Measurements from ENCODE around the gene SLX9. TPM values are rescaled to one million over a fixed set of nuclear protein-coding genes. Genes with fewer than 3 reads are reported as not detected.
A peak's percentile ranks its signal among the peaks of the same experiment; 100 is the strongest.

SLX9 gene
- total RNA-seq, 1 donor from 2014 or later, result 30.4 TPM

DNA sequence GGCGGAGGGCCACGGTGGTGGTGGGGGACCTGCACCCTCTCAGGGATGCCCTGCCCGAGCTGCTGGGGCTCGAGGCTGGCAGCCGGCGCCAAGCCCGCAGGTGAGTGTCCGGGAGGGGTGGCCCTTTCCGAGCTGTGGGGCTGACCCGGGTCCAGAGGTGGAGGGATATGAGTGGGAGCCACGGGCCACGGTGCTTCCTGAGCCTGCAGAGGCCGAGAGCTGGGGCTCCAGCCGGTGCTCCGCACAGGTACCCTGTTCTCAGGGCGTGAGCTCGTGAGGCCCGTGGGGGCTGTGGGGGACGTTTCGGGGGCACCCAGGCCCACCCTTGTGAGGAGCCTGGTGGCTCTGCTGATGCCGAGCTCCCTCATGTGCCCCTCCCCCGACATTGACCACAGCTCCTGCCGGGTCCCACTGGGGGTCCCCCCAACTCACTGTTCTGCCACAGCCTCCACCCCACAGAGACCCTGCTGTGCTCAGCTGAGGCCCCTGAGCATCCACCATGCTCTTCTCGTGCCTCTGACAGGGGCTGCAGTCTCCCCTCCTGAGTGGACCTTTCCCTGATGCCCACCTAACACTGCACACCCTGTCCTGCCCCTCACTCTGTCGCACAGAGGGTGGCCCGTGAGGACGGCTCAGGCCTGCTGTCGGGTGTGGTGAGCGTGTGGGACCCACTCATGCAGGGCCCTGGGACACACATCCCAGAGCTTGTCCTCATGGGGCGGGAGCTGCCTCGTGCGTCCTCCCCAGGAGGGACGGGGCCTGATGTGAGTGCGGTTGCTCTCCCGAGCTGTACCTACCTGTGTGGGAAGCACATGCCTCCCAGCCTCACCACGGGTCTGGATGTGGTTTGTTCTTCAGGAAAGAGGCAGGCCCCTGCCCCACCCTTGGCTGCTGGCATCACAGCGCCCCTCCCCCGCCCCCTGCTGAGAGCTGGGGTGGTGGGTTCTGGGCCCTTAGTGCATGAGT is 27.5 kb downstream of the SLX9 start:
- Mint-ChIP-seq H3K9me3 (ENCODE audit: unreplicated experiment) (no peaks in the 10 kb centered on the region), H3K27me3 (ENCODE audit: unreplicated experiment) (no peaks in the 10 kb centered on the region), H3K27ac (ENCODE audit: unreplicated experiment) (no peak overlapping the region), H3K36me3 (ENCODE audit: unreplicated experiment) (peaks cover 14% of the 10 kb centered on the region), H3K4me1 (ENCODE audit: unreplicated experiment) (peaks cover 81% of the 10 kb centered on the region), H3K4me3 (ENCODE audit: unreplicated experiment) (no peak overlapping the region)
- DNase-seq (ENCODE audit: extremely low spot score, unreplicated experiment), result no peak
- no peak for TF ChIP-seq CTCF (IDR thresholded peaks at IDR 0.05)

GRCh38 chr21:44969066-44969670 is 29.3 kb downstream of the SLX9 start:
- Mint-ChIP-seq H3K4me3 (ENCODE audit: unreplicated experiment) (peak overlapping the region; percentile 1), H3K27me3 (ENCODE audit: unreplicated experiment) (no peaks in the 10 kb centered on the region)

DNA sequence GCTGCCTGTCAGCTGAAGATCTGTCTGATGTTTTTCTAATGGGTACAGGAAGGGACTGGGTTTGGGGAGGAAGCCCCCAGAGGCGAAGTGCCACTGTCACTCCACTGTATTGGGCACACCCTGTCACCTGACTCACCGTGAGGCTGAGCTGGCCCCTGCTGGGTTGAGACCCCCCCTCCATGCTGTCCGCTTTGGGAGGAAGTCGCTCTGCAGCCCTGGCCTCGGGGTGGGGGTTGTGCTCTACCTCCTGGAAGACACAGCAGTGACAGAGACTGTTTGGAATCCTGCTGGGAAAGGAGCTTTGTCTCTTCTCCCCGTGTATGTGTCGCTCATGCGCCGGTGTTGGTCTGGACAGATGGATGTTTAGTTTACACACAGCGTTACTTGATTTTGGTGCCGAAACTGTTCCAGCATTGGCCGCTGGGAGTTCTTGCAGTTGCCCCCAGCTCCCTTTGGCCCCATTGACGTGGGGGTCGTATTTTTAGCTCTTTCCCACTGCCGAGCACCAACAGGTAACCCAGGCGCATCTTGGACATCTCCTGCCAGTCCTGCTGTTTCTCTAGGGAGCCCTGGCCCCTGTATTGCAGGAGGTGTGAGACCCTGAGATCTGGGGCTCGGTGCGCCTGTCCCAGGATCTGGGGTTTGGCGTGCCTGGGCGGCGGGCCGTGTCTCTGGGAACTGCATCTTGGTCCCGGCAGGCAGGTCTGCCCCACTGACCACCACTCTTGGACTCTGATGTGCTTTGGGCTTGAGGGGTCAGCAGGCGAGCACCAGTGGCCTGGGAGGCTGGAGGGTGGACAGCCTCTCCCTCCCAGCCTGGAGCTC is 30.3 kb downstream of the SLX9 start:
- TF ChIP-seq CTCF (IDR thresholded peaks at IDR 0.05), result no peak
- peaks cover 67% of the 10 kb centered on the region for H3K4me1 Mint-ChIP-seq (ENCODE audit: unreplicated experiment)
- peaks cover 9% of the 10 kb centered on the region for H3K36me3 Mint-ChIP-seq (ENCODE audit: unreplicated experiment)
- H3K27me3 Mint-ChIP-seq (ENCODE audit: unreplicated experiment), result no peaks in the 10 kb centered on the region
- H3K4me3 Mint-ChIP-seq (ENCODE audit: unreplicated experiment), result no peak overlapping the region
- H3K27ac Mint-ChIP-seq (ENCODE audit: unreplicated experiment), result peak overlapping the region; percentile 95
- H3K9me3 Mint-ChIP-seq (ENCODE audit: unreplicated experiment), result no peaks in the 10 kb centered on the region
- DNase-seq (ENCODE audit: extremely low spot score, unreplicated experiment), result no peak

More at GRCh38 chr21:44969066-44969670, 29.3 kb downstream of the SLX9 start:
- TF ChIP-seq CTCF (IDR thresholded peaks at IDR 0.05), result no peak
- Mint-ChIP-seq H3K27ac (ENCODE audit: unreplicated experiment) (peak overlapping the region; percentile 95), H3K36me3 (ENCODE audit: unreplicated experiment) (peaks cover 16% of the 10 kb centered on the region), H3K4me1 (ENCODE audit: unreplicated experiment) (peaks cover 75% of the 10 kb centered on the region), H3K9me3 (ENCODE audit: unreplicated experiment) (no peaks in the 10 kb centered on the region)
- DNase-seq (ENCODE audit: extremely low spot score, unreplicated experiment), result no peak

- H3K9me3 Mint-ChIP-seq (ENCODE audit: unreplicated experiment), result no peaks in the 10 kb centered on the region
- no peak for DNase-seq (ENCODE audit: extremely low spot score, unreplicated experiment)
- H3K4me3 Mint-ChIP-seq (ENCODE audit: unreplicated experiment), result no peak overlapping the region
- peak overlapping the region; percentile 95 for H3K27ac Mint-ChIP-seq (ENCODE audit: unreplicated experiment)
- peaks cover 7% of the 10 kb centered on the region for H3K36me3 Mint-ChIP-seq (ENCODE audit: unreplicated experiment)
- no peaks in the 10 kb centered on the region for H3K27me3 Mint-ChIP-seq (ENCODE audit: unreplicated experiment)
- peaks cover 62% of the 10 kb centered on the region for H3K4me1 Mint-ChIP-seq (ENCODE audit: unreplicated experiment)
- no peak for TF ChIP-seq CTCF (IDR thresholded peaks at IDR 0.05)
Measured at GRCh38 chr21:44970766-44971671, 31.2 kb downstream of the SLX9 start.
